ENCODE results near the gene FSTL5. TPM values are rescaled to one million over a fixed set of nuclear protein-coding genes. Genes with fewer than 3 reads are reported as not detected.

The FSTL5 gene
- total RNA-seq, 4 donors from 2014 or later: not detected

DNA sequence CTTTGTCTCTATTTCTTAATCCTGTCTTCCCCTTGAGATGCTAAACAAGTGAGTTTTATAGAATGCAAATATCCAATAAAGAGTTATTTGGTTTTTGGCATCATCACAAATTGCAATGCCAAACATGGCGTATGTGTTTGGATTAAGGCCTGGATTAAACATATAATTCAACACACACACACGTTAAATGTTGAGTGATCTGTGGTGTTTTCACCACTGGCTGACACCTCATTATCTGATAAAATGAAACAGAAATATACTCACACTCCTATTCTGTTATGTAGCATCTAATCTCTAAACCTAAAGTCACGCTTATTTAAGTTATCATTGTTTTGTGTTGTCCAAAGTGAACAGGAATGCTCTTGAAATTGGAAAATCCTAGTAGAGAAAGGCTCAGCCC lies 506.2 kb downstream of the FSTL5 start:
- Histone ChIP-seq H3K4me3 (no peak overlapping the region), H3K27me3 (no peaks in the 10 kb centered on the region), H3K36me3 (no peaks in the 10 kb centered on the region), H3K9me3 (no peaks in the 10 kb centered on the region), H3K4me1 (no peaks in the 10 kb centered on the region), H3K27ac (no peak overlapping the region)
- DNase-seq (ENCODE audit: low spot score in 2 of 2): no peak
- 67% methylated on average over 3 of the region's 3 CpGs for WGBS
- TF ChIP-seq, protein P1, sequence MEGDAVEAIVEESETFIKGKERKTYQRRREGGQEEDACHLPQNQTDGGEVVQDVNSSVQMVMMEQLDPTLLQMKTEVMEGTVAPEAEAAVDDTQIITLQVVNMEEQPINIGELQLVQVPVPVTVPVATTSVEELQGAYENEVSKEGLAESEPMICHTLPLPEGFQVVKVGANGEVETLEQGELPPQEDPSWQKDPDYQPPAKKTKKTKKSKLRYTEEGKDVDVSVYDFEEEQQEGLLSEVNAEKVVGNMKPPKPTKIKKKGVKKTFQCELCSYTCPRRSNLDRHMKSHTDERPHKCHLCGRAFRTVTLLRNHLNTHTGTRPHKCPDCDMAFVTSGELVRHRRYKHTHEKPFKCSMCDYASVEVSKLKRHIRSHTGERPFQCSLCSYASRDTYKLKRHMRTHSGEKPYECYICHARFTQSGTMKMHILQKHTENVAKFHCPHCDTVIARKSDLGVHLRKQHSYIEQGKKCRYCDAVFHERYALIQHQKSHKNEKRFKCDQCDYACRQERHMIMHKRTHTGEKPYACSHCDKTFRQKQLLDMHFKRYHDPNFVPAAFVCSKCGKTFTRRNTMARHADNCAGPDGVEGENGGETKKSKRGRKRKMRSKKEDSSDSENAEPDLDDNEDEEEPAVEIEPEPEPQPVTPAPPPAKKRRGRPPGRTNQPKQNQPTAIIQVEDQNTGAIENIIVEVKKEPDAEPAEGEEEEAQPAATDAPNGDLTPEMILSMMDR (IDR thresholded peaks at IDR 0.05): no peak
- TF ChIP-seq POLR2AphosphoS5 (IDR thresholded peaks at IDR 0.05) (no peak), EP300 (IDR thresholded peaks at IDR 0.05) (no peak), POLR2A (IDR thresholded peaks at IDR 0.05) (no peak)

DNA sequence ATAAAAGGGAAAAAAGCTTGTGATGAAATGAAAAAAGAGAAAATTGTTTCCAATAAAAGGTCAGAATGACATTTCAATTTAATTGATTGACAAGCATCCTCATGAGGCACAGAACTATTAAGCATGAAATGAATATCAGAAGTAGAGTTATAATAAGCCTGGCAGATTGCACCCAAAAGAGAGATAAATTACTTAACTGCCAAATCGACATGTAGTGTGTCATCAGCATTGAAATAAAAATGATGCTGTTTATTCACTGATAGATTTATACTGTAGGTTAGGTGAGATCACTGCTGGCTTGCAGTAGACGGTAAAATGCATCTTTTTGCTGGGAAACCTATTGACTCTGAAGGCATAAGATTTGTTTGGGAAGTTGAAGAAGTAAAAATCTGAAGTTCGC lies 507.2 kb downstream of the FSTL5 start:
- Histone ChIP-seq H3K27me3 (no peaks in the 10 kb centered on the region), H3K36me3 (no peaks in the 10 kb centered on the region), H3K27ac (no peak overlapping the region), H3K4me3 (no peak overlapping the region), H3K4me1 (no peaks in the 10 kb centered on the region), H3K9me3 (no peaks in the 10 kb centered on the region)
- 41% methylated on average over 3 of the region's 3 CpGs for WGBS
- DNase-seq (ENCODE audit: low spot score in 2 of 2): no peak
- no peak for TF ChIP-seq POLR2A (IDR thresholded peaks at IDR 0.05)
- TF ChIP-seq EP300 (IDR thresholded peaks at IDR 0.05): no peak
- no peak for TF ChIP-seq POLR2AphosphoS5 (IDR thresholded peaks at IDR 0.05)
- TF ChIP-seq, protein P1 (IDR thresholded peaks at IDR 0.05): no peak

DNA sequence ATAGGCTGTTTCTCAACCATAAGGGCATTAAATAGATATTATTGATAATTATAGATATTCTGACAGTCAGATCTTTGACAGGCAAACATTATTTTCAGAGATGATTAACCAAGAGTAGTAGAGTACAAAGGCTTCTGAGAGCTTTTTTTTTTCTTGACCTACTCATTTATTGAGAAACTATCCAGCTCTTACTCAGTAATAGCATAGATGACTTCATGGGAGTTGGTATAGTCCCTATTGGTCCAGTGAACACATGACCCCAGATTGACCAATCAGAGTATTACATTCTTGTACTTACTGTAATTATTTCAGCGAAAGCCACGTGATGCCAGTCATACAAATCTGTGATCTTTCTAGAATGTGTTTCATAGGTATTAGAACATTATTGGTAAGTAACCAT lies 508.7 kb downstream of the FSTL5 start:
- WGBS: 92% methylated on average over 2 of the region's 2 CpGs
- H3K27me3 ChIP-seq: no peaks in the 10 kb centered on the region

DNA sequence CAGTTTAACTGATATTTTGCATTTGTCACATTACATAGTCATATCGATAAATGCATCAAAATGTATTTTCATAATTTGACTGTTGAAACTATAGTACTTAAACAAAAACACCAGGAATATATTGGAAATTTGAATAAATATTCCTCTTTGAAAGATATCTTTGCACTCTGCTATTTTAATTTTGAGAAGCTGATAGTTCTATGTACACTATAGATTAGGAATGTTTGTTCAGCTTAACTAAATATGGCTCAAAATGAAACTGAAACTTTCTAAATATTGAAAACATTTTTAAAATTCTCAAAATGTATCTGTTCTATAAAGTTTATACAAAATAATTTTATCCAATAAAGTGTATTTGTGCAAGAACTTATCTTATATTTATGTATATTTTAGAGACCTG lies 510.1 kb downstream of the FSTL5 start:
- H3K4me1 ChIP-seq: no peaks in the 10 kb centered on the region
- no peak overlapping the region for H3K4me3 ChIP-seq
- no peak for TF ChIP-seq POLR2AphosphoS5 (IDR thresholded peaks at IDR 0.05)
- no peaks in the 10 kb centered on the region for H3K27me3 ChIP-seq
- H3K9me3 ChIP-seq: no peaks in the 10 kb centered on the region
- DNase-seq (ENCODE audit: low spot score in 2 of 2): no peak
- H3K27ac ChIP-seq: no peak overlapping the region
- H3K36me3 ChIP-seq: no peaks in the 10 kb centered on the region
- WGBS: 91% methylated on average over 1 of the region's 1 CpG

More for the DNA sequence above, 508.7 kb downstream of the FSTL5 start:
- TF ChIP-seq, protein P1 (IDR thresholded peaks at IDR 0.05): no peak
- TF ChIP-seq POLR2AphosphoS5 (IDR thresholded peaks at IDR 0.05) (no peak), EP300 (IDR thresholded peaks at IDR 0.05) (no peak), POLR2A (IDR thresholded peaks at IDR 0.05) (no peak)
- H3K27ac ChIP-seq: no peak overlapping the region
- H3K36me3 ChIP-seq: no peaks in the 10 kb centered on the region
- H3K4me3 ChIP-seq: no peak overlapping the region
- H3K4me1 ChIP-seq: no peaks in the 10 kb centered on the region
- no peak for DNase-seq (ENCODE audit: low spot score in 2 of 2)
- H3K9me3 ChIP-seq: no peaks in the 10 kb centered on the region

DNA sequence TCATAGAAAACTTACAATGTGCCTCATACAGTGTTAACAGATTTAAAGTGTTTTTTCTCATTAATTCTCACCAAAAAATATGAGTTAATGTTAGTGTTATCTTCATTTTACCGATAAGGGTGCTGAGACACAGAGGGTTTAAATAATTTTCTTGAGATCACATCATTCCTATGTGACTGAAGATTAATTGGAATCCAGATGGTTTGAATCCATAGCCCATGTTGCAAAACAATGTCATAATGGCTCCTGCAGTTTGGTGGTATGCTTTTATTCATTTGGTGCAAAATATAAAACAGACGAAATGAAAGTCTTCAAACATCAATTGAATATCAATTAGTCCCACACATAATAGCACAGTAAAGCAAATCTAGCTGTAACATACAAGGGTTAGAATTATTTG lies 512.2 kb downstream of the FSTL5 start:
- Histone ChIP-seq H3K27ac (no peak overlapping the region), H3K27me3 (no peaks in the 10 kb centered on the region), H3K9me3 (no peaks in the 10 kb centered on the region), H3K36me3 (no peaks in the 10 kb centered on the region), H3K4me3 (no peak overlapping the region), H3K4me1 (no peaks in the 10 kb centered on the region)
- WGBS: 68% methylated on average over 2 of the region's 2 CpGs
- no peak for DNase-seq (ENCODE audit: low spot score in 2 of 2)
- TF ChIP-seq POLR2AphosphoS5 (IDR thresholded peaks at IDR 0.05) (no peak), POLR2A (IDR thresholded peaks at IDR 0.05) (no peak), EP300 (IDR thresholded peaks at IDR 0.05) (no peak)
- TF ChIP-seq, protein P1 (IDR thresholded peaks at IDR 0.05): no peak

DNA sequence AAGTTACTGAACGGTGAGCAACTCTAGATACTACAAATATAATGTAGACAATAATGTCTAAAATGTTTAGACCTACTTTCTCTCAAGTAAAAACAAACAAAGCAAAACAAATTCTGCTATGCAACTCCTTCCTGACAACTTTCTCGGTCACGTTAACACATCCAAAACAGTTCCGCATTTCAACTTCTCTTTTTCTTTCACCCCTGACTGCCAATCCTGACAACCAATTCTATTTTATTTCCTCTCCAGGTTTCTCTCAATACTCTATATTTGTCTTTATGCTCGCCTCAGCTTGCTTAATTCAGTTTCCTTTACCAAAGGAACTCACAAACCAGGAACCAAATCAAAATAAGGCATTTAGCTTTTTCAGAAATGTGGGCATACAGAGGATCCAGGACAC lies 513.0 kb downstream of the FSTL5 start:
- H3K4me3 ChIP-seq: no peak overlapping the region
- H3K27ac ChIP-seq: no peak overlapping the region
- no peak for DNase-seq (ENCODE audit: low spot score in 2 of 2)
- H3K27me3 ChIP-seq: no peaks in the 10 kb centered on the region
- H3K36me3 ChIP-seq: no peaks in the 10 kb centered on the region
- WGBS: 78% methylated on average over 5 of the region's 5 CpGs
- H3K4me1 ChIP-seq: no peaks in the 10 kb centered on the region
- H3K9me3 ChIP-seq: no peaks in the 10 kb centered on the region
- TF ChIP-seq EP300 (IDR thresholded peaks at IDR 0.05) (no peak), POLR2A (IDR thresholded peaks at IDR 0.05) (no peak)
- TF ChIP-seq, protein P1 (IDR thresholded peaks at IDR 0.05): no peak

Measured in suprapubic skin (tissue), 4 donors.